Activated B cell treated with CpG ODN at 0.5 μM for 24 hours (primary cell): Measurements from ENCODE around the gene BEST1. TPM values are rescaled to one million over a fixed set of nuclear protein-coding genes. Genes with fewer than 3 reads are reported as not detected.

ENCODE experiments used
- ATAC-seq: fragments of 200-7000 bp; cut with Tn5 transposase; one replicate; pipeline ENCODE4 v1.10.0; 2021; ENCODE audit warnings: low read depth, mild to moderate bottlenecking, moderate library complexity
- CTCF ChIA-PET: fragments of 350-600 bp; sonication (Branson Sonifier 250); formaldehyde crosslinking; loops from one replicate; lab custom pipeline; 2021; ENCODE audit warnings: antibody characterized with exemption; lab: Charles Lee
- POLR2A ChIA-PET: fragments of 350-600 bp; sonication (Branson Sonifier 250); formaldehyde crosslinking; loops from one replicate; lab custom pipeline; 2021; ENCODE audit warnings: antibody characterized with exemption; lab: Charles Lee
- DNase-seq: peaks from one replicate; pipeline ENCODE4 v3.0.0; 2022
- H3K27ac Mint-ChIP-seq: one replicate; pipeline ENCODE4 v1.8.0; 2020; ENCODE audit warnings: mixed read lengths
- H3K27me3 Mint-ChIP-seq: one replicate; pipeline ENCODE4 v1.8.0; 2021; ENCODE audit warnings: mixed read lengths
- H3K36me3 Mint-ChIP-seq: one replicate; pipeline ENCODE4 v1.8.0; 2021; ENCODE audit warnings: low read depth, mixed read lengths
- H3K4me1 Mint-ChIP-seq: one replicate; pipeline ENCODE4 v1.8.0; 2021; ENCODE audit warnings: mixed read lengths
- H3K4me3 Mint-ChIP-seq: one replicate; pipeline ENCODE4 v1.8.0; 2020; ENCODE audit warnings: mild to moderate bottlenecking, mixed read lengths
- H3K9me3 Mint-ChIP-seq: one replicate; pipeline ENCODE4 v1.8.0; 2020; ENCODE audit warnings: mixed read lengths
- CTCF ChIP-seq: fragments of 200-600 bp; IDR thresholded peaks from one replicate; pipeline ENCODE4 v1.8.0; 2022; ENCODE audit warnings: antibody characterized with exemption, mild to moderate bottlenecking
- intact Hi-C: fragments of 100-400 bp; cut with micrococcal nuclease; formaldehyde crosslinking; loops from one replicate; pipeline ENCODE4 v1.15.1; 2024
- total RNA-seq: library from RNA; stranded (reverse); gene quantifications from 2 replicates; pipeline ENCODE4 v1.2.3, GENCODE V29; 2022

The BEST1 gene
- total RNA-seq, 1 donor from 2014 or later: 0.16 TPM

GRCh38 chr11:61969391-61969758, 19.2 kb downstream of the BEST1 start:
- ChIA-PET CTCF (interaction anchor here (2.8 to 3.7 kb wide), 2 partner anchors 70 to 112 kb away, joined by 14 to 23 read pairs; no protein-coding TSS in a partner anchor), POLR2A (interaction anchor here (0.7 to 4.8 kb wide), 11 partner anchors 10 to 176 kb away, joined by 3 to 45 read pairs (median 9); partner anchors contain the start of genes FADS1, FADS3 and FEN1)
- DNase-seq: no peak
- Mint-ChIP-seq H3K27ac (peak overlapping the region; percentile 51), H3K27me3 (no peaks in the 10 kb centered on the region), H3K36me3 (peaks cover 27% of the 10 kb centered on the region), H3K9me3 (no peaks in the 10 kb centered on the region), H3K4me1 (peaks cover 64% of the 10 kb centered on the region), H3K4me3 (no peak overlapping the region)
- intact Hi-C loops: loop anchor here (2.0 to 5.0 kb wide), 6 partner anchors 73 to 612 kb away; partner anchors contain the start of genes FADS1, FEN1 and TMEM258
- no peak for TF ChIP-seq CTCF
- ATAC-seq: no peak

- H3K9me3 Mint-ChIP-seq: no peaks in the 10 kb centered on the region
- no peak overlapping the region for H3K4me3 Mint-ChIP-seq
- H3K4me1 Mint-ChIP-seq: peaks cover 58% of the 10 kb centered on the region
- H3K27ac Mint-ChIP-seq: peak overlapping the region; percentile 35
- ATAC-seq (no peak), DNase-seq (no peak)
- TF ChIP-seq CTCF: no peak
- H3K36me3 Mint-ChIP-seq: peaks cover 20% of the 10 kb centered on the region
- CTCF ChIA-PET: interaction anchor here (2.8 to 3.7 kb wide), 2 partner anchors 71 to 112 kb away, joined by 14 to 23 read pairs; no protein-coding TSS in a partner anchor
- POLR2A ChIA-PET: interaction anchor here (0.7 to 2.6 kb wide), 5 partner anchors 14 to 177 kb away, joined by 3 to 17 read pairs (median 8); partner anchors contain the start of gene FEN1
- intact Hi-C loops: loop anchor here (2.0 to 5.0 kb wide), 6 partner anchors 73 to 613 kb away; partner anchors contain the start of genes FADS1, FEN1 and TMEM258
- H3K27me3 Mint-ChIP-seq: no peaks in the 10 kb centered on the region
Observed at GRCh38 chr11:61969838-61970662, 19.9 kb downstream of the BEST1 start.

GRCh38 chr11:61971248-61972111, 21.3 kb downstream of the BEST1 start:
- ATAC-seq (no peak), DNase-seq (peak; percentile 22)
- POLR2A ChIA-PET: interaction anchor here (0.6 to 3.2 kb wide), 6 partner anchors 8 to 870 kb away, joined by 4 to 24 read pairs (median 6); partner anchors contain the start of gene FADS3
- Mint-ChIP-seq H3K4me3 (peak overlapping the region; percentile 56), H3K4me1 (peaks cover 50% of the 10 kb centered on the region), H3K9me3 (no peaks in the 10 kb centered on the region), H3K36me3 (peaks cover 7% of the 10 kb centered on the region), H3K27me3 (no peaks in the 10 kb centered on the region), H3K27ac (peak overlapping the region; percentile 67)
- CTCF ChIA-PET: interaction anchor here (1.0 to 3.7 kb wide), 6 partner anchors 9 to 110 kb away, joined by 3 to 23 read pairs (median 4); no protein-coding TSS in a partner anchor
- intact Hi-C loops: loop anchor here (2.0 kb wide), 1 partner anchor 53 kb away; no protein-coding TSS in a partner anchor
- no peak for TF ChIP-seq CTCF

GRCh38 chr11:61972112-61972671, 22.0 kb downstream of the BEST1 start:
- peak overlapping the region; percentile 72 for H3K4me3 Mint-ChIP-seq
- H3K27me3 Mint-ChIP-seq: no peaks in the 10 kb centered on the region
- H3K27ac Mint-ChIP-seq: peak overlapping the region; percentile 76
- H3K36me3 Mint-ChIP-seq: peaks cover 4% of the 10 kb centered on the region
- ATAC-seq (no peak), DNase-seq (peak; percentile 4)
- no peaks in the 10 kb centered on the region for H3K9me3 Mint-ChIP-seq
- intact Hi-C loops: loop anchor here (2.0 kb wide), 1 partner anchor 53 kb away; no protein-coding TSS in a partner anchor
- CTCF ChIA-PET: interaction anchor here (0.8 to 3.7 kb wide), 7 partner anchors 10 to 110 kb away, joined by 3 to 23 read pairs (median 4); no protein-coding TSS in a partner anchor
- POLR2A ChIA-PET: interaction anchor here (0.8 to 3.2 kb wide), 7 partner anchors 9 to 869 kb away, joined by 3 to 24 read pairs (median 5); partner anchors contain the start of gene FADS3
- TF ChIP-seq CTCF: no peak
- peaks cover 50% of the 10 kb centered on the region for H3K4me1 Mint-ChIP-seq
